ENCODE measurements around the gene C8G. TPM values are rescaled to one million over a fixed set of nuclear protein-coding genes. Genes with fewer than 3 reads are reported as not detected.
A peak's percentile ranks its signal among the peaks of the same experiment; 100 is the strongest.

C8G gene
- total RNA-seq, 1 donor from 2014 or later, result not detected

- no peak for TF ChIP-seq CTCF (IDR thresholded peaks at IDR 0.05; ENCODE audit: insufficient read depth, low read length, poor library complexity, severe bottlenecking)
These were observed 47.9 kb downstream of the C8G start for GRCh38 chr9:136992819-136993369.

GRCh38 chr9:136994180-136994887, 49.3 kb downstream of the C8G start:
- no peaks in the 10 kb centered on the region for H3K27me3 ChIP-seq (ENCODE audit: control insufficient read depth, insufficient read depth, low read length)
- H3K36me3 ChIP-seq (ENCODE audit: control insufficient read depth, insufficient read depth, low read length), result no peaks in the 10 kb centered on the region
- no peak overlapping the region for H3K4me3 ChIP-seq (ENCODE audit: low read depth, low read length)
- DNase-seq (ENCODE audit: low read depth), result no peak
- no peak for TF ChIP-seq CTCF (IDR thresholded peaks at IDR 0.05; ENCODE audit: insufficient read depth, low read length, poor library complexity, severe bottlenecking)

More at GRCh38 chr9:136992819-136993369, 47.9 kb downstream of the C8G start:
- peak overlapping the region; percentile 72 for H3K4me3 ChIP-seq (ENCODE audit: low read depth, low read length)
- H3K27me3 ChIP-seq (ENCODE audit: control insufficient read depth, insufficient read depth, low read length), result no peaks in the 10 kb centered on the region
- H3K36me3 ChIP-seq (ENCODE audit: control insufficient read depth, insufficient read depth, low read length), result no peaks in the 10 kb centered on the region
- no peak for DNase-seq (ENCODE audit: low read depth)

- H3K36me3 ChIP-seq (ENCODE audit: control insufficient read depth, insufficient read depth, low read length), result no peaks in the 10 kb centered on the region
- no peak for DNase-seq (ENCODE audit: low read depth)
- no peak for TF ChIP-seq CTCF (IDR thresholded peaks at IDR 0.05; ENCODE audit: insufficient read depth, low read length, poor library complexity, severe bottlenecking)
- no peak overlapping the region for H3K4me3 ChIP-seq (ENCODE audit: low read depth, low read length)
- no peaks in the 10 kb centered on the region for H3K27me3 ChIP-seq (ENCODE audit: control insufficient read depth, insufficient read depth, low read length)
These were observed 49.8 kb downstream of the C8G start for GRCh38 chr9:136994888-136995230.

- Histone ChIP-seq H3K4me3 (ENCODE audit: low read depth, low read length) (no peak overlapping the region), H3K27me3 (ENCODE audit: control insufficient read depth, insufficient read depth, low read length) (no peaks in the 10 kb centered on the region), H3K36me3 (ENCODE audit: control insufficient read depth, insufficient read depth, low read length) (no peaks in the 10 kb centered on the region)
- DNase-seq (ENCODE audit: low read depth), result no peak
- no peak for TF ChIP-seq CTCF (IDR thresholded peaks at IDR 0.05; ENCODE audit: insufficient read depth, low read length, poor library complexity, severe bottlenecking)
These were observed 50.3 kb downstream of the C8G start for GRCh38 chr9:136995362-136995761.

GRCh38 chr9:136995772-136996311, 50.8 kb downstream of the C8G start:
- no peak overlapping the region for H3K4me3 ChIP-seq (ENCODE audit: low read depth, low read length)
- H3K27me3 ChIP-seq (ENCODE audit: control insufficient read depth, insufficient read depth, low read length), result no peaks in the 10 kb centered on the region
- no peak for DNase-seq (ENCODE audit: low read depth)
- H3K36me3 ChIP-seq (ENCODE audit: control insufficient read depth, insufficient read depth, low read length), result no peaks in the 10 kb centered on the region
- TF ChIP-seq CTCF (IDR thresholded peaks at IDR 0.05; ENCODE audit: insufficient read depth, low read length, poor library complexity, severe bottlenecking), result no peak

Other genes starting within 250 kb of the C8G start
- 17.1 and 27.0 TPM in 2 replicates for gene DIPK1B, start 232.7 kb upstream of the C8G start, total RNA-seq
- gene LCN10, start 202.3 kb upstream of the C8G start, total RNA-seq, result 0.21 TPM in 1 of 2 replicates, not detected in the other
- not detected in 2 replicates for gene LCN6, start 196.7 kb upstream of the C8G start, total RNA-seq
- not detected in 2 replicates for gene LCN8, start 187.0 kb upstream of the C8G start, total RNA-seq
- not detected in 2 replicates for gene LCN15, start 180.7 kb upstream of the C8G start, total RNA-seq
- 69.8 and 79.8 TPM in 2 replicates for gene TMEM141, start 153.9 kb upstream of the C8G start, total RNA-seq
- gene CCDC183, start 148.9 kb upstream of the C8G start, total RNA-seq, result 0.84 and 0.89 TPM in 2 replicates
- 99.3 and 118 TPM in 2 replicates for gene RABL6, start 137.3 kb upstream of the C8G start, total RNA-seq
- 0.75 and 0.96 TPM in 2 replicates for gene AJM1, start 102.8 kb upstream of the C8G start, total RNA-seq
- 124 and 129 TPM in 2 replicates for gene PHPT1, start 95.8 kb upstream of the C8G start, total RNA-seq
- 3.7 and 6.4 TPM in 2 replicates for gene MAMDC4, start 92.9 kb upstream of the C8G start, total RNA-seq
- gene EDF1, start 78.9 kb upstream of the C8G start, total RNA-seq, result 792 and 948 TPM in 2 replicates
- gene TRAF2, start 58.7 kb upstream of the C8G start, total RNA-seq, result 17.5 and 17.7 TPM in 2 replicates
- 174 and 222 TPM in 2 replicates for gene FBXW5, start 505 bp upstream of the C8G start, total RNA-seq
- gene LCN12, start 7.0 kb downstream of the C8G start, total RNA-seq, result 1.2 TPM in 1 of 2 replicates, not detected in the other
- gene PTGDS, start 32.3 kb downstream of the C8G start, total RNA-seq, result 2.0 and 3.8 TPM in 2 replicates
- gene LCNL1, start 37.8 kb downstream of the C8G start, total RNA-seq, result not detected in 2 replicates
- 42.2 and 46.8 TPM in 2 replicates for gene PAXX, start 47.2 kb downstream of the C8G start, total RNA-seq
- 0.75 TPM in 1 of 2 replicates, not detected in the other for gene CLIC3, start 51.3 kb downstream of the C8G start, total RNA-seq
- gene ABCA2, start 83.0 kb downstream of the C8G start, total RNA-seq, result 5.3 and 15.4 TPM in 2 replicates
- gene FUT7, start 86.8 kb downstream of the C8G start, total RNA-seq, result not detected in 2 replicates
- 58.3 and 76.1 TPM in 2 replicates for gene NPDC1, start 100.9 kb downstream of the C8G start, total RNA-seq
- gene ENTPD2, start 108.8 kb downstream of the C8G start, total RNA-seq, result 0.21 TPM in 1 of 2 replicates, not detected in the other
- 5.3 and 5.8 TPM in 2 replicates for gene SAPCD2, start 125.3 kb downstream of the C8G start, total RNA-seq
- gene UAP1L1, start 132.3 kb downstream of the C8G start, total RNA-seq, result 9.7 and 11.7 TPM in 2 replicates
- 76.8 and 80.3 TPM in 2 replicates for gene MAN1B1, start 141.7 kb downstream of the C8G start, total RNA-seq
- gene DPP7, start 169.5 kb downstream of the C8G start, total RNA-seq, result 116 and 137 TPM in 2 replicates
- gene GRIN1, start 193.9 kb downstream of the C8G start, total RNA-seq, result 0.04 TPM in 1 of 2 replicates, not detected in the other
- not detected in 2 replicates for gene LRRC26, start 224.8 kb downstream of the C8G start, total RNA-seq
- not detected in 2 replicates for gene TMEM210, start 226.8 kb downstream of the C8G start, total RNA-seq
- 18.8 and 26.1 TPM in 2 replicates for gene ANAPC2, start 243.3 kb downstream of the C8G start, total RNA-seq
- 91.4 and 95.1 TPM in 2 replicates for gene SSNA1, start 243.4 kb downstream of the C8G start, total RNA-seq